Upper lobe of right lung (tissue), 1 donor: ENCODE results near the gene PLAGL1. TPM values are rescaled to one million over a fixed set of nuclear protein-coding genes. Genes with fewer than 3 reads are reported as not detected.

Experiments
- ATAC-seq: fragments of 200-7000 bp; cut with Tn5 transposase; one replicate; pipeline ENCODE4 v1.9.1; 2020; ENCODE audit warnings: mild to moderate bottlenecking, moderate library complexity
- DNase-seq: peaks from one replicate; pipeline ENCODE4 v3.0.0-alpha.2; 2020
- H3K27ac ChIP-seq: fragments of 200-600 bp; one replicate; pipeline ENCODE4 v1.8.0; 2022
- H3K27me3 ChIP-seq: fragments of 200-600 bp; one replicate; pipeline ENCODE4 v1.8.0; 2022; ENCODE audit warnings: mild to moderate bottlenecking
- H3K36me3 ChIP-seq: fragments of 200-600 bp; one replicate; pipeline ENCODE4 v1.8.0; 2022
- H3K4me1 ChIP-seq: fragments of 200-600 bp; one replicate; pipeline ENCODE4 v1.8.0; 2022
- H3K4me3 ChIP-seq: fragments of 200-600 bp; one replicate; pipeline ENCODE4 v1.8.0; 2022; ENCODE audit warnings: mild to moderate bottlenecking
- H3K9me3 ChIP-seq: fragments of 200-600 bp; one replicate; pipeline ENCODE4 v1.8.0; 2022
- intact Hi-C: fragments of 100-400 bp; cut with DNase I; formaldehyde crosslinking; loops from one replicate; pipeline ENCODE4 v1.11.0; 2022
- total RNA-seq: library from RNA; stranded (reverse); fragmentation: NEBNext Ultra II Directional; extraction: Animal tissue kit (Norgen Biotek cat#: 25700); gene quantifications from one replicate; pipeline ENCODE4 v1.2.1, GENCODE V29; 2021
- TF ChIP-seq, protein P1 (sequence below): fragments of 200-600 bp; IDR thresholded peaks from one replicate; pipeline ENCODE4 v1.8.0; 2022; ENCODE audit warnings: antibody characterized with exemption
- donor health status: DM: no; HTN: yes; CAD: no; lungs with severe emphysema.

PLAGL1 gene
- total RNA-seq, 1 donor from 2014 or later = 34.8 TPM

GRCh38 chr6:143973097-143973966 is 34.7 kb downstream of the PLAGL1 start:
- Histone ChIP-seq H3K4me1 (peaks cover 13% of the 10 kb centered on the region), H3K27ac (no peak overlapping the region), H3K4me3 (no peak overlapping the region), H3K27me3 (no peaks in the 10 kb centered on the region), H3K36me3 (no peaks in the 10 kb centered on the region), H3K9me3 (no peaks in the 10 kb centered on the region)
- no peak for ATAC-seq
- DNase-seq = no peak
- TF ChIP-seq, protein P1, sequence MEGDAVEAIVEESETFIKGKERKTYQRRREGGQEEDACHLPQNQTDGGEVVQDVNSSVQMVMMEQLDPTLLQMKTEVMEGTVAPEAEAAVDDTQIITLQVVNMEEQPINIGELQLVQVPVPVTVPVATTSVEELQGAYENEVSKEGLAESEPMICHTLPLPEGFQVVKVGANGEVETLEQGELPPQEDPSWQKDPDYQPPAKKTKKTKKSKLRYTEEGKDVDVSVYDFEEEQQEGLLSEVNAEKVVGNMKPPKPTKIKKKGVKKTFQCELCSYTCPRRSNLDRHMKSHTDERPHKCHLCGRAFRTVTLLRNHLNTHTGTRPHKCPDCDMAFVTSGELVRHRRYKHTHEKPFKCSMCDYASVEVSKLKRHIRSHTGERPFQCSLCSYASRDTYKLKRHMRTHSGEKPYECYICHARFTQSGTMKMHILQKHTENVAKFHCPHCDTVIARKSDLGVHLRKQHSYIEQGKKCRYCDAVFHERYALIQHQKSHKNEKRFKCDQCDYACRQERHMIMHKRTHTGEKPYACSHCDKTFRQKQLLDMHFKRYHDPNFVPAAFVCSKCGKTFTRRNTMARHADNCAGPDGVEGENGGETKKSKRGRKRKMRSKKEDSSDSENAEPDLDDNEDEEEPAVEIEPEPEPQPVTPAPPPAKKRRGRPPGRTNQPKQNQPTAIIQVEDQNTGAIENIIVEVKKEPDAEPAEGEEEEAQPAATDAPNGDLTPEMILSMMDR = no peak
- intact Hi-C loops = no loop called here

GRCh38 chr6:143971482-143972205 is 36.4 kb downstream of the PLAGL1 start:
- Histone ChIP-seq H3K9me3 (no peaks in the 10 kb centered on the region), H3K4me3 (no peak overlapping the region), H3K4me1 (peaks cover 17% of the 10 kb centered on the region), H3K27me3 (no peaks in the 10 kb centered on the region), H3K36me3 (no peaks in the 10 kb centered on the region), H3K27ac (peak overlapping the region; percentile 8)
- DNase-seq (no peak), ATAC-seq (no peak)
- TF ChIP-seq, protein P1 = no peak
- intact Hi-C loops = no loop called here

- ATAC-seq = peak; percentile 53
- H3K4me1 ChIP-seq = peaks cover 17% of the 10 kb centered on the region
- H3K9me3 ChIP-seq = no peaks in the 10 kb centered on the region
- H3K27me3 ChIP-seq = no peaks in the 10 kb centered on the region
- TF ChIP-seq, protein P1 = no peak
- H3K36me3 ChIP-seq = no peaks in the 10 kb centered on the region
- intact Hi-C loops = no loop called here
- no peak overlapping the region for H3K4me3 ChIP-seq
- H3K27ac ChIP-seq = peak overlapping the region; percentile 8
- DNase-seq = no peak
These were observed 37.4 kb downstream of the PLAGL1 start for GRCh38 chr6:143970456-143971218.

GRCh38 chr6:143969077-143969476 is 39.0 kb downstream of the PLAGL1 start:
- Histone ChIP-seq H3K27me3 (no peaks in the 10 kb centered on the region), H3K4me1 (peaks cover 17% of the 10 kb centered on the region), H3K4me3 (no peak overlapping the region), H3K36me3 (peaks cover 6% of the 10 kb centered on the region), H3K27ac (no peak overlapping the region), H3K9me3 (no peaks in the 10 kb centered on the region)
- DNase-seq (no peak), ATAC-seq (no peak)
- intact Hi-C loops = no loop called here
- TF ChIP-seq, protein P1 = no peak

GRCh38 chr6:143967706-143968376 is 40.2 kb downstream of the PLAGL1 start:
- Histone ChIP-seq H3K4me3 (no peak overlapping the region), H3K4me1 (peaks cover 22% of the 10 kb centered on the region), H3K9me3 (no peaks in the 10 kb centered on the region), H3K36me3 (peaks cover 6% of the 10 kb centered on the region), H3K27me3 (no peaks in the 10 kb centered on the region), H3K27ac (no peak overlapping the region)
- ATAC-seq (no peak), DNase-seq (no peak)
- TF ChIP-seq, protein P1 = no peak
- intact Hi-C loops = no loop called here
